NCI-H510A (cell line): ENCODE measurements around the gene FRAT2.

Experiments used
- DNase-seq: peaks from one replicate; lab custom pipeline; 2025; lab: John Stamatoyannopoulos, UW

Gene FRAT2

DNA sequence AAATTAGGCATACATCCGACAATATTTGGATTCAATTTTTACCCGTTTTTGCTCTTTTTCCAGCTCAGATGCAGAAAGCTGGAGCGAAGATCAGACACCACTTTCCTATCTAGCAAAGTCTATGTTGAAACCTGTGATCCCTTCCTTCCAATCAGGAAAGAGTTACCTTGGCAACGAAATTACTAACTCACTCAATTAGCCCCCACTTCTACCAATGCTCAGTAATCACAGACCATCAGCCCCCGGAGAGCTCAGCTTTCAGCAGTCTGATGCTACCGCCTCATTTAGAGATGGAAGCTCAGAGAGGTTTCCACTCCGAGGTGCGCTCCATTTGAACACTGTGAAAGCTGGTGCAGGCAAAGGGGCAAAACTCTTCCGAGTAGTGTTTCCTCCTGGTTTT is 8.8 kb downstream of the FRAT2 start:
- no peak for DNase-seq

DNA sequence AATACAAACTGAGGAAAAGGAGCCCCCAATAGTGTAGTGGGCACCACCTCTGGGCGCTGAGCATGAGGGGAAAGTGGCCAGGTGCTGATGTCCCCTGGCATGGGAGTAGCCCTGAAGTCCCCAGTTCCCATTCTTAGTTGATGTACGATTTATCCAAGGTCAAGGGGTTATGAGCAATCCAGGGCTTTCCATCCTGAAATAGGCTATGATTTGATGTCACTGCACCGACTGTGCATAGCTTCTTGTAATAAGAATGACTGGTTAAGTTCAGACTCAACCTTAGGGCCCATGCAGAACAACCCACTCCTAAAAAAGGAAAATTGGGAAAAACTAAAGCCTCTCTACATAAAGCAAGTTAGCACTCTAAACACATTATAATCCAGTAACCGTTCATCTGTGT is 11.0 kb downstream of the FRAT2 start:
- DNase-seq, result no peak

DNA sequence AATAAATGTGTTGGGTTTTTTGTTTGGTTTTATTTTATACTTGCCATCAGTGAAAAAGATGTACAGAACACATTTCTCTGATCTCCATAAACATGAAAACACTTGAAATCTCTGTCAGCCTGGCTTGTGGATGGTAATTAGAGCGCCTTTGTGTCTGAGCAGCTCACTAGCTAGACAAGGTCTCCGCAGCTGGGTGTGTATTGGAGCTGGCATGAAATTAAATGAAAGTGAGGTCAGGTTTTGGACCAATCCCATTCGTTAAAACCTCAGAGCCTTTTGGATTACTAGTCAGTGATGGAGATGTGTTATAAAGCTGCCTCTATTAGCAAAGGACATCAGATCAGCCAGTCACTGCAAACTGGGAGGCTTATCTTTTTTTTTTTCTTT is 12.7 kb downstream of the FRAT2 start:
- DNase-seq, result peak; percentile 60

DNA sequence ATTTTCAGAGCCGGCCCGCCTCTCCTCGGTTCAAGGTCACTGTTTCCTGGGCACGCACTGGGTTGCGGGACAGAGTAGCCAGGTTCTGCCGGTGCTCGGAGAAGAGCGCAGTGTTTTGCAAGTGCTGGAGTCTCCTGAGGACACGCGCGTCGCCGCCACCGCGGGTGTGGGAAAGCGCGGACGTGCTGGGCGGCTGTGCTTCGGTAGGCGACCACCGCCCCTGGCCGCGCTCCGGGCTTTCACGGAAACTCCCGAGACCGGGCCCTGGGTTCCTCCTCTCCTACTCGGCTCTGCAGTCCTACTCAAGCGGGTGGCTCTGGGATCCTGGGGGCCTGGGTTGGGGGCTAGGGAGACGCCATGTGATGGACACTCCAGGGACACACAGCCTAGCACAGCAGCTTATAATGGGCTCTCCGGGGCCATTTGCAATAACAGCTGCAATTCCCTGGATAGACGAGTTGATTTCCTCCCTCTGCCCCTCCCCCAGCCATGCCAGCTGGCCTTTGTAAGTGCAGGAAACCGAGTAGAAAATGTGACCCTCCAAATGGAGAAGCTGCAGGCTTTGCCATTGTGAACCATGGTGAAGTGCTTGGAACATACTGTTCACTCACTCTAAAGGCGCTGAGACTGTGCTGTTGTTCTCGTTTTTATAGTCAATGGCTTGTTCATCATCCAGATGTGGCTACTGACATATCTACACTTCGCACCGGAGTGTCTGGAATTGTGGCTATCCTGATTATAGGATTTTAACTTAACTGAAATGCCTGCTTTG is 13.3 kb downstream of the FRAT2 start:
- DNase-seq, result peak; percentile 80

DNA sequence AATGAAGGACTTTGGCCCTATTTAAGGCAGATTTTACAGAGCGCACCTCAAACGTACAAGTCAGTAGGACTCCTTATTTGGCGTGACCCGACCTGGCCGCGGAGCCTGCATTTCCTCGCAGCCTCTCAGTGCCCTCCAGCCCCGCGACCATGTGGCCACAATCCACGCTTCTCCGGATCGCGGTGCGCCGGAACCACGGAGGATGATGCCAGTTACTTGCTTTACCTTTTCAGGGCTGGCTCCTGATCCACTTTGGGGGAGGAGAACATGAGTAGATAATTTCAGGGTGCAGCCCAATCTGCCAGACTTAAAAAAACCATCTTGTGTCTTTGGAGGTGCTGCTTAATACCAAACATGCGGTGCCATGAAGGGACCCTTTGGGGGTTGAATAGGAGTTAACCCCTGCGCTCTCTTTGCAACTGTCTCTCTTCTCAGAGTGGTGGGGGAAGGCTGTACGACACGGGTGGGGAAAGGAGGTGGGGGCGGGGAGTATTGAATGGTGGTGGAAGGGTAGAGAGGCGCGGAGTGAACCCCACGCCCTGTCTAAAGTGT is 14.0 kb downstream of the FRAT2 start:
- DNase-seq, result no peak

DNA sequence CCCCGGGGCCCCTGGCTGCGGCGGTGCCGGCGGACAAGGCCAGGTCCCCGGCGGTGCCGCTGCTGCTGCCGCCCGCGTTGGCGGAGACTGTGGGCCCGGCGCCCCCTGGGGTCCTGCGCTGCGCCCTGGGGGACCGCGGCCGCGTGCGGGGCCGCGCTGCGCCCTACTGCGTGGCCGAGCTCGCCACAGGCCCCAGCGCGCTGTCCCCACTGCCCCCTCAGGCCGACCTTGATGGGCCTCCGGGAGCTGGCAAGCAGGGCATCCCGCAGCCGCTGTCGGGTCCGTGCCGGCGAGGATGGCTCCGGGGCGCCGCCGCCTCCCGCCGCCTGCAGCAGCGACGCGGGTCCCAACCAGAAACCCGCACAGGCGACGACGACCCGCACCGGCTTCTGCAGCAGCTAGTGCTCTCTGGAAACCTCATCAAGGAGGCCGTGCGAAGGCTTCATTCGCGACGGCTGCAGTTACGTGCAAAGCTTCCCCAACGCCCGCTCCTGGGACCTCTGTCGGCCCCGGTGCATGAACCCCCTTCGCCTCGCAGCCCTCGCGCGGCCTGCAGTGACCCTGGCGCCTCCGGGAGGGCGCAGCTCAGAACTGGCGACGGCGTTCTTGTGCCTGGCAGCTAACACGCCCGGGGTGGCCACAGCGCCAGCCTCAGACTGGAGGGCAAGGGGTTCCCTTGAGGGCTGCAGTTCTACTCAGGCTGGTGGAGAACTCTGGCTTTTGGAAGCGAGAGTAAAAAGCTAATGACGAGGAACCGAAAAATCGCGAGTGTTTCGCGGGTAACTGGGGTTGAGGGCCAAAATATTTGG is 14.7 kb downstream of the FRAT2 start:
- peak; percentile 53 for DNase-seq

DNA sequence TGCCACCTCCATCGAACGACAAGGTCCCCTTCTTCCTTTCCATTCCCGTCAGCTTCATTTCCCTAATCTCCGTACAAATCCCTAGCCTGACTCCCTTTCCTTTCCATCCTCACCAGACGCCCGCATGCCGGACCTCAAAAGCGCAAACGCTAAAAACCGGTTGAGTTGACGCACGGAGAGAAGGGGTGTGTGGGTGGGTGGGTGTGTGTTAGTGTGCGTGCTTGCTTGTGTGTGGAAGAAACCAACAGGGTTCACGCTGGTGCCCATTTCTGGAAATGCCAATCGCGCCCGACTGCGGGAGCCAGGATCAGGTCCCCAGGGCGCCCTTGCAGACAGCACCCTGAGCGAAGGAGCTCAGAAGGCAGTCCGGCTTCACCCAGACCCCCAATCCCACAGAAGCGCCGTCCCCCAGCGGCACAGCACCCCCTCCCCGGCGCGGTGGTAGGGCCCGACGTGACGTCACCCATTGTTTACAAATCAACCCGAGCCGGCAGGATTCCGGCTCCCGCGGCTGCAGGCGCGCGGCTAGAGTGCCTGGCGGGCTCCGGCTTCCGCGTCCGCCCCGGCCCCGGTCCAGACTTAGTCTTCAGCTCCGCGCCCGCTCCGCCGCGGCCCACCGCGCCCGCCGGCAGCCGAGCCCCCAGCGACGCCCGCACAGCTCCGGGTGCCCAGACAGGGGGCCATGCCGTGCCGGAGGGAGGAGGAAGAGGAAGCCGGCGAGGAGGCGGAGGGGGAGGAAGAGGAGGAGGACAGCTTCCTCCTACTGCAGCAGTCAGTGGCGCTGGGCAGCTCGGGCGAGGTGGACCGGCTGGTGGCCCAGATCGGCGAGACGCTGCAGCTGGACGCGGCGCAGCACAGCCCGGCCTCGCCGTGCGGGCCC is 15.5 kb downstream of the FRAT2 start, which contains the start of gene FRAT1:
FRAT1 (plus strand) TSS at position 500 of the 880 bp plus-strand sequence; CDS start at position 683, 183 bp downstream.
- peak; percentile 62 for DNase-seq

DNA sequence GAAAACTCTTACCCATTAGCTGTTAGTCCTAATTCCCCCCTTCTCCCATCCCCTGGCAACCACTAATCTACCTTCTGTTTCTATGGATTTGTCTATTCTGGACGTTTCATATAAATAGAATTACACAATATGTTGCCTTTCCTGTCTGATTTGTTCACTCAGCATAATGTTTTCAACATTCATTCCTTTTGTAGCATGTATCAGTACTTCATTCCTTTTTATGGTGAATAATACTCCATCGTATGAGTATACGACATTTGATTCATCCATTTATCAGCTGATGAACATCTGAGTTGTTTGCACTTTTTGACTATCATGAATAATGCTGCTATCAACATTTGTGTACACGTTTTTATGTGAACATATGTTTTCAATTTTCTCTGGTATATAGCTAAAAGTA is 19.9 kb downstream of the FRAT2 start:
- no peak for DNase-seq

DNA sequence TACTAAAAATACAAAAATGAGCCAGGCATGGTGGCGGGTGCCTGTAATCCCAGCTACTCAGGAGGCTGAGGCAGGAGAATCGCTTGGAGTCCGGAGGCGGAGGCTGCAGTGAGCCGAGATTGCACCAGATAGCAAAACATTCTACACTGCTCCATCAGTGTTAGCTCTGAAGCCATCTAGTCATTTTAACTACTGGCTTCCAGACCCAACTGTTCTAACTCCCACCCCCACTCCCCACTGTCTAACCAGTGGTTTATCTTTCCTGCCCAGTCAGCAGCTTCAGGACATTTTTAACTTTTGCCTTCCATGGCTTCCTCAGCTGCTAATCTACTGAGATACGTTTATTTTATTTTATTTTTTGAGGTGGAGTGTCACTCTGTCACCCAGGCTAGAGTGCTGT is 21.6 kb downstream of the FRAT2 start:
- no peak for DNase-seq

DNA sequence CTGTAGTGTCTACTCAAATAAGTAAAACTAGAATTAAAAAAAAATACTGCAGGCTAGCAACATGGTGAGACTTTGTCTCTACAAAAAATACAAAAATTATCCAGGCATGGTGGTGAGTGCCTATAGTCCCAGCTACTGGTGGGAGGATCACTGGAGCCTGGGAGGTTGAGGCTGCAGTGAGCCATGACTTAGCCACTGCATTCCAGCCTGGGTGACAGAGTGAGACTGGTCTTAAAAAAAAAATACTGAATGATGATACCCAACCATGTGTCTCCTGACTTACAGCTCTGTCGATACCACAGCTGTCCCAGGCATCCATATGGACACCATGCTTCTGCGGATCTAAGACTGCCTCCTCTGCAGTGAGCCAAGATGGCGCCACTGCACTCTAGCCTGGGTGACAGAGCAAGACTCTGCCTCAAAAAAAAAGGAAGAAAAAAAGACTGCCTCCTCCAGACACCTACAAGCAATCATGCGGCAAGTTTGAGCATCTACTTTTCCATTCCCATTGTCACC is 23.4 kb downstream of the FRAT2 start:
- no peak for DNase-seq

DNA sequence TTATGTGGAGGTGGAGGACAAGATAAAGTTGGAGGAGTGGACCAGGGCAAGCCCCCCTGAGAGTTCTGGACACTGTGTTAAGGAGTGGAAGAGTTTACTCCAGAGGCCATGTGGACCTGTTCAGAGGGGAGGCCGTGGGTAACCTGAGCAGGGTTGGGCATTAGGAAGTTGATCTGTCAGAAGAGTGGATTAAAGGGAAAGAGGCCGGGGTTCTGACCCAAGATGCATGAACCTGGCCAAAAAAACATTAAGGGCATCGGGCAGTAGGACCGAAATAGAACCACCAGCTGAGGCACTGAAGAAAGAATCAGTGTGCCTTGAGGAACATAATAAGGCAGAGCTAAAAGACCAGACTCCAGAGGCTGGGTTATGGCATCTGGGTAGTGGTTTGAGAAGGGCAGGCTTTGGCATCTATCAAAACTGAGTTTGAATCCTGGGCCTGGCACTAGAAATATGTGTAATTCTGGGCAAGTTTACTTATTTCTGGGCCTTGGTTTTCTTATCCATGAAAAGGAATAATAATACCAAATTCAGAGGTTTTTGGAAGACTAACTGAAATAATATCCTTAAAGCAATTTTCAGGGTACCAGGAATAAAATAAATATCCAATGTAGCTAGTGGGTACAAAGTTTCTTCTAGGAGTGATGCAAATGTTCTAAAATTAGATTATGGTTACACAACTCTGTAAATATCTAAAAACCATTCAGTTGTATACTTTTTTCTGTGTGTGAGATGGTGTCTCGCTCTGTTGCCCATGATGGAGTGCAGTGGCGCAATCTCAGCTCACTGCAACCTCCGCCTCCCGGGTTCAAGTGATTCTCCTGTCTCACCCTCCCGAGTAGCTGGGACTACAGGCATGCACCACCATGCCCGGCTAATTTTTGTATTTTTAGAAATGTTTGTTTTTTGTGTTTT is 26.4 kb downstream of the FRAT2 start:
- no peak for DNase-seq

DNA sequence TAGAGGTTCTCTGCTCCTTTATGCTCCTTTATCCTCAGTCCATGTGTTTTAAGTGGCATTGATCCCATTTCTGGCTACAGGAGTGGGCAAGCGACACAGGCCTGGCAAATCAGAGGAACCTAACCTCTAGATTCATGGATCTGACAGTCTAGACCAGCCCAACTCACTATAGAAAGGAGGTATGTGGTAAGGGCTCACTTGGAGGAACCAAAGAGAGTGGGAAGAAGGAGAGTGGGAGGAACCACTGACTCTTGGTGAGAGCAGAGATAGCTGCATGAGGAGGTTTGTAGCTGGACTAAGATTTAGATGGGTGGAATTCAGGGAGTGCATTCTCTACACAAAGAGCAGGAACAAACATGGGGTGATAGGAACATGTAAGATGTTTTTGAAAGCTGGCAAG is 27.1 kb downstream of the FRAT2 start:
- no peak for DNase-seq

DNA sequence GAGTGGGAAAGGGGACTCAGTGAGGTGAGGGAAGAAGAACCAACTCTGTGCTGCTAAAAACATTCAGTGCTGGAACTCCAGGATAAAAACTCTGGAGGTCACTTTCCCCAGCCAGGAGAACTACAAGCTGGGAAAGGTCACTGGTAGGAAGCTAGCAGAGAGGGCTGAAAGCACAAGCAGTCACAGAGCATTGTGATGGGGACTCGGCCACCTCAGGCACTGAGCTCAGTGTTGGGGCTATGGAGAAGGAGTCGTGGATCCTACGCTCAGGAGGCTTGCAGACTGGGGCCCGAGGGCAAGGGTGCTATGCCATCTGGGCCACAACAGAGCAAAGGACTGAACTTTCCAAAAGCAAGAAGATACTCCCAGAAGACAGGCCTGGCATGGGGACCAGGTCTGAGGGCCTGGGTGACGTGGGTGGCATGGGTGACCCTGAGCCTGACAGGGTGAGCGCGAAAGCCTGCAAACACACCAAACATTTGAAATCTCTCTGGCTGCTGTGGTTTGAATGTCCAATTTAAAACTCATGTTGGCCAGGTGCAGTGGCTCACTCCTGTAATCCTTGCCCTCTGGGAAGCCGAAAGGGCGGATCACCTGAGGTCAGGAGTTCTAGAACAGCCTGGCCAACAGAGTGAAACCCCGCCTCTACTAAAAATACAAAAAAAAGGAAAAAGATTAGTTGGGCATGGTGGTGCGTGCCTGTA is 32.3 kb downstream of the FRAT2 start:
- no peak for DNase-seq

DNA sequence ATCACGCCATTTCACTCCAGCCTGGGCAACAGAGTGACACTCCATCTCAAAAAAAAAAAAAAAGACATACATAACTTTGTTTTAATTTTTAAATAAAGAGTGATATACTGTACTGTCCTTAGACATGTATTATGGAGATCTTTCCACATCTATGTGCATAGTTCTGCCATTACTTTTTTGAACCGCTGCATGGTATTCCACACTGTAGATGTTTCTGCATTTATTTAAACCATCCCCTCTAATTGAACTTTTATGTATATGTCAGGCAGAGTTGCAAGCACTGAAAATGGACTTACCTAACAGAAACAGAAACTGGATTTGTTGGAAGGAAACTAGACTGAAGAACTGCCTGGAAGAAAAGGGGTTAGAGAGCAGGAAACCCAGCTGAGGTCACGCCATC is 33.5 kb downstream of the FRAT2 start:
- DNase-seq, result no peak

DNA sequence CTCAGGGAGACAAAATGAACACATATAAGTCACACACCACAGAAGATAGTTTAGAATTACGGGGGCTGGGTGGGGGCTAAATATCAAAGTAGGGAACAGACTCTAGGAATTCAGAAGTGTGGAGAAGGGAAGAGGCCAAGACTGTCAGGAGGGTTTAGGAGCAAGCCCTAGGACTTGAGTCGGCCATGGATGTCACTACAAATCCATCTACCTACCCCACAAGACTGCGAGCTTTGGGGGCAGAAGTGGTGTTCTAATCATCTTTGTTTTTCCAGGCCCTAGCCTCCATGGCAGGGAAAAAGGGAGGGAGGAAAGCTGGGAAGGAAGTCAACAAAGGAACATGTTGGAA is 36.3 kb downstream of the FRAT2 start:
- no peak for DNase-seq

DNA sequence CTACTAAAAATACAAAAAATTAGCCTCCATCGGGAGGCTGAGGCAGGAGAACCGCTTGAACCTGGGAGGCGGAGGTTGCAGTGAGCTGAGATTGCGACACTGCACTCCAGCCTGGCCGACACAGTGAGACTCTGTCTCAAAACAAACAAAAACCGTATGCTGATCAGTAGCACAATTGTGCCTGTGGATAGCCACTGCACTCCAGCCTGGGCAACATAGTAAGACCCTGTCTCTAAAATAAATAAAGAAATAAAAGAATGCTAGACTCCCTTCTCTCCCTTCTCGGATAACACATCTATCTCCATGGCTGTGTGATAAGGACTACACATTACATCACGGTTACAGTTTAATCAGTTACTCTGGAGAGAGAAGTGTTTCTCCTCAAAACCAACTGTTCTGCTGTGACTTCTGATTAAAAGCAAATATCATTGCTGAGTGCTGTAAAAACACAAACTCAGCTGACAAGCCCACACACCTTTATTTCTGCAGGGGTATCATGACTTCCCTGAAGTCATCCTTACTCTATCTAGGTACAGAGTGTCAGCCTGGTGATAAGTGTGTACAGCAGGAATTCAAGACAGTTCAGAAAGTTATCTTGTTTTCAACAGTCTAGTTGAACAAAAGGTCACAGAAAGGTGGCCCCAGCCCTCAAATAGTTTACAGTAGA is 36.8 kb downstream of the FRAT2 start:
- no peak for DNase-seq

DNA sequence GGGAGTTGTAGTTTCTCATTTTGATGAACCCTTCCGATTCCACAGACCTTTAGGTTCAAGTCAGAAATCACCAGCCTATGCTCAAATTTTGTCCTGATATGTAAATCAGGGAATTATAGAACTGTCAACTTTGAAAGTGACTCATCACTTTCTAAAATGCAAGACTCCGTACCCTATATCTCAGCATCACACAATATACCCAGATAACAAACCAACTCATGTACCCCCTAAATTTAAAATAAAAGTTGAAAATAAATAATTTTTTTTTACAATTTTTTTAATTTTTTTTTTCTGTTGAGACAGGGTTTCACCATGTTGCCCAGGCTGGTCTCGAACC is 41.7 kb downstream of the FRAT2 start:
- DNase-seq, result no peak

DNA sequence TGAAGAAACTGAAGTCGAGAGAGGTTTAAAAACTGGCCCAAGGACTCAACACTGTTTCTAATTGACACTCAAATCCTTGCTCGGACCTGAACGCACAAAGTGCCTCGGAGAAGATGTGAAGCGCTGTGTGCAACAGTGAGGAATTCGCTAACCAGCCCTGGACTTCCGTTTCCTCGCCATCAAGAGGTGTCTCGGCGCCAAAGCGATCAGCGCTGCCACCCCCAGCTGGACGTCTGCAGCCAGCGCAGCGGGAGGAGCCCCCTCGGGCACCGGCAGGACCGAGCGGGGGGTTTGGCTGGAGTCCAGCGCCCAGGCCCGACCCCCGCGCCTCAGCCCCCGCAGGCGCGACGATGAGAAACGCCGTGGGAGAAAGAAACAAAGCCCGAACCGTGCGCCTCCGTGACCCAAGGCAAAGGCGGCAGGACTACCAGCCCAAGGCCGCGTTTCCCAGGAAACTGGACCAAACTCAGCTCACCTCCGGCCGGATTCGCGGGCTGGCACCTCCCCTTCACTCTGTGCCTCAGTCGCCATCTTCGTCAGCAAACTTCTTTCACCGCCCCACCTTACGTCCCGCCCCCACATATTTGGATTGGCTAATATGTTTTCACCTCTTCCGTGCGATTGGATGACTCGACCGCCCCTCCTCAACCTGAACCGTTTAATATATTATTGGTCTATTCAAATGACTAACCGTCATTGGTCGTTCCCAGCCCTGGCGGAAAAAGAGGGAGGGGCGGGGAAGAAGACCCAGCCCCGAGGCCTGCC is 42.2 kb downstream of the FRAT2 start, which contains the start of gene ARHGAP19:
ARHGAP19 (minus strand) TSS at position 541 of the 765 bp plus-strand sequence; CDS start at position 531, 10 bp downstream.
- peak; percentile 97 for DNase-seq
